Activated CD4-positive, alpha-beta T cell treated with anti-CD3 and anti-CD28 coated beads for 36 hours (primary cell): ENCODE measurements around the gene ARHGEF4. TPM values are rescaled to one million over a fixed set of nuclear protein-coding genes. Genes with fewer than 3 reads are reported as not detected.
"Not testable (repeated sequence)": the region's sequence is repeated elsewhere in the genome, so short reads cannot be mapped to it uniquely, and the experiment has no call there.

Source experiments
- ATAC-seq: fragments of 200-7000 bp; cut with Tn5 transposase; one replicate; pipeline ENCODE4 v1.10.0; 2021; ENCODE audit warnings: mild to moderate bottlenecking, moderate library complexity
- CTCF ChIA-PET: fragments of 350-600 bp; sonication (Branson Sonifier 250); formaldehyde crosslinking; loops from one replicate; lab custom pipeline; 2021; ENCODE audit warnings: antibody characterized with exemption; lab: Charles Lee
- POLR2A ChIA-PET: fragments of 350-600 bp; sonication (Branson Sonifier 250); formaldehyde crosslinking; loops from one replicate; lab custom pipeline; 2021; ENCODE audit warnings: antibody characterized with exemption, inconsistent platforms; lab: Charles Lee
- DNase-seq: peaks from one replicate; pipeline ENCODE4 v3.0.0-alpha.2; 2020
- H3K27ac Mint-ChIP-seq: one replicate; pipeline ENCODE4 v1.8.0; 2021; ENCODE audit warnings: mixed read lengths
- H3K27me3 Mint-ChIP-seq: one replicate; pipeline ENCODE4 v1.8.0; 2021; ENCODE audit warnings: mixed read lengths
- H3K36me3 Mint-ChIP-seq: one replicate; pipeline ENCODE4 v1.8.0; 2021; ENCODE audit warnings: low read depth, mixed read lengths
- H3K4me1 Mint-ChIP-seq: one replicate; pipeline ENCODE4 v1.8.0; 2021; ENCODE audit warnings: mixed read lengths
- H3K4me3 Mint-ChIP-seq: one replicate; pipeline ENCODE4 v1.8.0; 2021; ENCODE audit warnings: mild to moderate bottlenecking, moderate library complexity, mixed read lengths
- H3K9me3 Mint-ChIP-seq: one replicate; pipeline ENCODE4 v1.8.0; 2021; ENCODE audit warnings: low read depth, mixed read lengths
- intact Hi-C, 2 experiments: fragments of 100-400 bp; cut with DNase I in 1 of 2; cut with micrococcal nuclease in 1 of 2; formaldehyde crosslinking; loops; one replicate each; pipeline versions ENCODE4 v1.14.2 to v1.15.1; 2022 to 2024; cut with DNase I, micrococcal nuclease
- total RNA-seq, 2 experiments: library from RNA; stranded (reverse); gene quantifications; one replicate each; pipeline ENCODE4 v1.2.3, GENCODE V29; 2021

The ARHGEF4 gene
- total RNA-seq, 2 experiments from 2014 or later, result 1.2 to 1.9 TPM

DNA sequence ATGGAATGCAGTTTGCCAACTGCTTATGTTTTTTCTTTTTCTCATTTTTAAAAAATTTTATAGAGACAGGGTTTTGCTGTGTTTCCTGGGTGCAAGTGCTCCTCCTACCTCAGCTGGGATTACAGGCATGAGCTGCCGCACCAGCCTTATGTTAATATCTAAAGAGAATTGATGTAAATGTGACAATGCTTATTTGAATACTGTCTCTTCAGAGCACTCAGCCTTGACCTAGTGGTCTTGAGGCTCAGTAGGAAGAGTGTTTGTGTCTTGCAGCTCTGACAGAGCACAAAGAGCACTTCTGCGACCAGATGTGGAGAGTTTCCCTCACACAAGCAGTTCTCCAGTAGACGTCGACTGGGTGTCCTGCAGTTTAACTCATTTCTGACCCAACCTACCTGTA is 55.3 kb downstream of the ARHGEF4 start:
- DNase-seq, result no peak

DNA sequence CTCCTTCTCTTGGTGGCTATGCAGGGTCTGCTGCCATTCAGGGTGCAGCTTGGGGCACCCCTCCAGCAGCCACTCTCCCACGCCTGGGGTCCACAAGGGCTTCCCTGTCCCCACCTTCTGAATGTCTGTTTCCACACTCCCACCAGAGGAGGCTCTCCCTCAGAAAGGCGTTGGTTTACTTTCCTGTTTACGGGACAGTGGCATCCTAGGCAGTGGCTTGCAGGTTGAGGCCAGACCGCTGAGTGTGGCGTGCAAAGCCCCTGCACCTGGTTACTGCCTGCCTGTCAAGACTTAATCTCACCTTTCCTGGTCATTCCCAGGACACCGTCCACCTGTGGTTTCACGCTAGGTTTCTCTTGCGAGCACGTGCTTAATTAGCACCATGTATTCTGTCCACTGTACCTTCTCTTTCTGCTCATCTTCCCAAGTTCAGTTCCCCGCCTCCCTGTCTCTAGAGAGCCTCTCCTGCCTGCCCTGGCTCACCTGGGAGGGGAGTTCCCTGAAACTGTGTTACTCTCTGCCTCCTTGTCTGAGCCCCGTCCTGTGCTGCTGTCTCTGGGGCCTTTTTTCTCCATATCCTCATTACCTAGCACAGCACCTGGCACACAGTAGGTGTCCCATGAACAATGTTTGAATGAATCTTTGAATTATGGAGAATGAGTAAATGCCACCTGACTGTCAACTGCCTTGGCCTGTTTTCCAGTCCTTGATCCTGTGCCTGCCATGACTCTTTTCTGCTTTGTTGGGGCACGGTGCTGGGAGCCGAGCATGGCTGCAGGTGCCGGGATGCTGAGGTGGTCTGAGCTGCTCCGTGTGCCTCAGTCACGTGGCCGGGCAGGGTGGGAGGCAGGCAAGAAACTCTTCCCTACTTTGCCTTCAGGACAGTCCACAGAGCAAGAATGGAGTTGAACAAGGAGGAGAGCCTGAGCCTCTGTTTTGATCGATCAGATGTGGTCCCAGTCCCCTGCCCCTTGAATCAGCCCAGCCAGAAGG is 56.4 kb downstream of the ARHGEF4 start:
- Mint-ChIP-seq H3K9me3 (peaks cover 3% of the 10 kb centered on the region), H3K27ac (no peak overlapping the region), H3K4me1 (no peaks in the 10 kb centered on the region), H3K36me3 (no peaks in the 10 kb centered on the region), H3K27me3 (peaks cover 7% of the 10 kb centered on the region), H3K4me3 (no peak overlapping the region)
- CTCF ChIA-PET, result no interaction called here
- intact Hi-C loops, result no loop called here
- POLR2A ChIA-PET, result no interaction called here
- ATAC-seq (no peak), DNase-seq (no peak)

More for the DNA sequence above, 55.3 kb downstream of the ARHGEF4 start:
- H3K9me3 Mint-ChIP-seq, result peaks cover 3% of the 10 kb centered on the region
- H3K36me3 Mint-ChIP-seq, result no peaks in the 10 kb centered on the region
- ATAC-seq, result no peak
- peaks cover 7% of the 10 kb centered on the region for H3K27me3 Mint-ChIP-seq
- intact Hi-C loops, result no loop called here
- H3K4me3 Mint-ChIP-seq, result no peak overlapping the region
- no peaks in the 10 kb centered on the region for H3K4me1 Mint-ChIP-seq
- H3K27ac Mint-ChIP-seq, result no peak overlapping the region
- ChIA-PET CTCF (no interaction called here), POLR2A (no interaction called here)

DNA sequence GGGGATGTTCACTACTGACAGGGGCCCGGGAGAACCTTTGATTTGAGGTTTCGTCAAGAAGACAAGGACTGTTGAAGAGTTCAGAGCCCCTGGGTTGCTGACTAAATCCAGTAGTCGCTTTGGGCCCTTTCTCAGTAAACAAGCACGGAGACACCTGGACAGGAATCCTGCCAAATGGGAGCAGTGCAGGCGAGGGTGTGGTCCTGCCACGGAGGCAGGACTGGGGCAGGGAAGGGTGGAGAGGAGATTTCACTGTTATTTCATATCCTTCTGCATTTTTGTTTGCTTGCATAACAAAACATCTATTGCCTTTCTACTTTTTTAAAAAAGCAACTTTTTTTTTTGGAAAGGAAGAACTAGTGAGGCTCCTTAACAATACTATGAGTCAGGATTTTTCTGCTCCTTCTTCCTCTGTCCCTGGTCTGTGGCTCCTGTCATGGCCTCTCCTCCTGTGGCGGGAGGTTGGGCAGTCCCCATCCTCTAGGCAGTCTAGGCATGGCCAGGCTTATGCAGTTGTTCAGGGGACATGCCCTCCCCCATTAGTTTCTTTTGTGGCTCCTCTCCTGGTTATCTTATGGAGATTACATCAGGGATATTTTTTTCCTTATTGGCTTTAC is 57.7 kb downstream of the ARHGEF4 start:
- intact Hi-C loops, result no loop called here
- peaks cover 11% of the 10 kb centered on the region for H3K27me3 Mint-ChIP-seq
- H3K4me3 Mint-ChIP-seq, result no peak overlapping the region
- no peaks in the 10 kb centered on the region for H3K36me3 Mint-ChIP-seq
- ATAC-seq (no peak), DNase-seq (no peak)
- no peak overlapping the region for H3K27ac Mint-ChIP-seq
- CTCF ChIA-PET, result no interaction called here
- peaks cover 3% of the 10 kb centered on the region for H3K9me3 Mint-ChIP-seq
- POLR2A ChIA-PET, result no interaction called here
- H3K4me1 Mint-ChIP-seq, result no peaks in the 10 kb centered on the region

DNA sequence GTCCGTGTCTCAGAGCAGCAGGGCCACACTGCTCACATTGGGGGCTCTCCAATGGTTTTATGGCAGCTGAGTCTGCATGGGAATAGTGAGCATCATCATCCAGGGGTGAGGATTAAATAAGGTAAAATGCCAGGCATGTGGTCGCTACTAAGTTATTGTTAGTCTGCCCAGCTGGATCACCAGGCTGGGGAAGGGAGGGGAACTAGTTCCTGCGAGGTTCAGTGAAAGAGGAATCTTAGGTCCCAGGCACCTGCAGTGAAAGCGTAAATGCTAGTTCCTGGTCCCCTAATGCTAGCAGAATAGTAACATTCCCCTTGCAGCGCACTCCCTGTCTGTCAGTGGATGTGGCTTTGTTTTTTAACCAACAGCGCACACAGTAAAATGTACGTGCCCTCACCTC is 60.1 kb downstream of the ARHGEF4 start:
- peaks cover 3% of the 10 kb centered on the region for H3K9me3 Mint-ChIP-seq
- no peaks in the 10 kb centered on the region for H3K4me1 Mint-ChIP-seq
- ATAC-seq (no peak), DNase-seq (no peak)
- no peaks in the 10 kb centered on the region for H3K36me3 Mint-ChIP-seq
- POLR2A ChIA-PET, result no interaction called here
- no peak overlapping the region for H3K27ac Mint-ChIP-seq
- H3K4me3 Mint-ChIP-seq, result no peak overlapping the region
- CTCF ChIA-PET, result interaction anchor here (1.1 kb wide), 1 partner anchor 100 kb away, joined by 3 read pairs; no protein-coding TSS in a partner anchor
- intact Hi-C loops, result no loop called here
- H3K27me3 Mint-ChIP-seq, result peaks cover 10% of the 10 kb centered on the region

DNA sequence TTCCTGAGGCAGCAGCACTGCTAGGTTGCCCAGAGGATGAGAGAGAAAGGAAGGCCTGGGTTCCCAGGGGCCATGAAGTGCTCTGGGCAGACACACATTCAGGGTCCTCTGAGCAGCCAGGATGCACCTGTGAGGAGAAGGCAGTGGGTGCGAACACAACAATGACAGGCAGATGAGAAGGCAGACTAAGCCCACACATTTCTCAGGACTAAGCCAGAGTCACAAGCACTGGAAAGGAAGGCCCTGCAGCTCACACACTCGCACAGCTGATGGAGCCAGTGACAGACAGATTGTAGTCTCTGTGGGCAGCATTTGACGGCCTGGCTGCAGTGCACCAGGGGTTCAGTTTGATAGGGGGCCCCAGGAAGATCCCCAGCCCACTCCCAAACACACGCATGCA is 61.8 kb downstream of the ARHGEF4 start:
- ChIA-PET CTCF (no interaction called here), POLR2A (no interaction called here)
- Mint-ChIP-seq H3K27me3 (peaks cover 12% of the 10 kb centered on the region), H3K27ac (no peak overlapping the region), H3K4me3 (no peak overlapping the region), H3K9me3 (peaks cover 3% of the 10 kb centered on the region), H3K36me3 (no peaks in the 10 kb centered on the region), H3K4me1 (no peaks in the 10 kb centered on the region)
- no peak for DNase-seq
- ATAC-seq, result no peak
- intact Hi-C loops, result no loop called here

DNA sequence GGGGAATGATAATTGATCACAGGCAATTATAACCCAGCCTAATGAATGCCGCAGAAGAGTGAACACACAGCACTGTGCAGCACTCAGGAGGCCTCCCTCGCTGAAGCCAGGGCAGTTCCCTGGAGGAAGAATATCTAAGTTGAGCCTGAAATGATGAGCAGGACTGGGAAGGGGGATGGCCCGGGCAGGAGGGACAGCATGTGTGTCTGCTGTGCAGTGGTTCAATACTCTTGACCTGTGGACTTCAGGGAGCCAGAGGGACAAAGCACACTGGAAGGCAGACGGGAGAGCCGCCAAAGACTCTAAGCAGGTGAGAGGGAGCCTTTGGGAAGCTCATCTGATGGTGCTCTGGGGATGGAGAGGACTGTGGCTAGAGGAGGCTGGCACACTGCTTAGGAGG is 62.6 kb downstream of the ARHGEF4 start:
- Mint-ChIP-seq H3K36me3 (no peaks in the 10 kb centered on the region), H3K4me3 (no peak overlapping the region), H3K27ac (no peak overlapping the region), H3K9me3 (peaks cover 3% of the 10 kb centered on the region), H3K4me1 (no peaks in the 10 kb centered on the region), H3K27me3 (peaks cover 10% of the 10 kb centered on the region)
- DNase-seq (no peak), ATAC-seq (no peak)
- ChIA-PET POLR2A (interaction anchor here (0.6 kb wide), 1 partner anchor 151 kb away, joined by 3 read pairs; no protein-coding TSS in a partner anchor), CTCF (interaction anchor here (0.8 kb wide), 1 partner anchor 47 kb away, joined by 3 read pairs; no protein-coding TSS in a partner anchor)
- intact Hi-C loops, result no loop called here

DNA sequence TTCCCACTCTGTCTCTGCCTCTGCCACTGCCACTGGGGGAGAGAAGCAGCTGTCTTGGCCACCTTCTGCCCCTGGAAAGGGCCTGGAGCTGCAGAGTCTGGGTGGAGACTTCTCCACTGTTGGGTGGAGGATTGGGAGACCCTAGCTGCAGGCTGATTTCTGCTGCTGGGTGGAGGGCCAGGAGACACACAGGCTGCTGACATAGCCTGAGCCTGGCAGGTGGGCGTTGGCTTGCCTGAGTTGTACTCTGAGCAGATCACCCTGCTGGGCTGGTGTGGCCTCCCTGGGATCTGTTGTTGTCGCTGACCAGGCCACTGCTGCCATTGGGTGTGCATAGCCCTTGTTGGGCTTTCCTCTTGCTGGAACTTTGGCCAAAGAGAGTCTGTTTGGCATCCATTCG is 64.3 kb downstream of the ARHGEF4 start:
- Mint-ChIP-seq H3K36me3 (no peaks in the 10 kb centered on the region), H3K27ac (no peak overlapping the region), H3K27me3 (peaks cover 11% of the 10 kb centered on the region), H3K9me3 (no peaks in the 10 kb centered on the region), H3K4me1 (no peaks in the 10 kb centered on the region), H3K4me3 (no peak overlapping the region)
- ATAC-seq (no peak), DNase-seq (no peak)
- intact Hi-C loops, result no loop called here
- ChIA-PET CTCF (interaction anchor here (1.1 kb wide), 1 partner anchor 24 kb away, joined by 3 read pairs; no protein-coding TSS in a partner anchor), POLR2A (no interaction called here)

DNA sequence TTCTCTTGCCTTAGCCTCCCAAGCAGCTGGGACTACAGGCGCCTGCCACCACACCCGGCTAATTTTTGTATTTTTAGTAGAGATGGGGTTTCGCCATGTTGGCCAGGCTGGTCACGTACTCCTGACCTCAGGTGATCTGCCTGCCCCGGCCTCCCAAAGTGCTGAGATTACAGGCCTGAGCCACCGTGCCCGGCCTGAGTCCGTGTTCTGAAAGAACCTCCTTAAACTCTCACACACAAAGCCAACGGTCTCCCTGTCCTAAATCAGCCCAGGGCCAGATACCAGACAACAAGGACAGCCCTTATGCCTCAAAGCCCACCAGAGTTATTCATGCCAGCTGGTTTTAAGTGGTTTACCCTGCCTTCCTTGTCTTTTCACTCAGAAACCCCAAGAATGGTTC is 64.9 kb downstream of the ARHGEF4 start:
- ATAC-seq, POLR2A ChIA-PET, H3K4me1 Mint-ChIP-seq, DNase-seq, H3K36me3 Mint-ChIP-seq, H3K4me3 Mint-ChIP-seq, H3K27ac Mint-ChIP-seq, H3K9me3 Mint-ChIP-seq, intact Hi-C loops: not testable (repeated sequence)
- H3K27me3 Mint-ChIP-seq, result peaks cover 14% of the 10 kb centered on the region
- CTCF ChIA-PET, result interaction anchor here (1.0 kb wide), 1 partner anchor 104 kb away, joined by 4 read pairs; no protein-coding TSS in a partner anchor

DNA sequence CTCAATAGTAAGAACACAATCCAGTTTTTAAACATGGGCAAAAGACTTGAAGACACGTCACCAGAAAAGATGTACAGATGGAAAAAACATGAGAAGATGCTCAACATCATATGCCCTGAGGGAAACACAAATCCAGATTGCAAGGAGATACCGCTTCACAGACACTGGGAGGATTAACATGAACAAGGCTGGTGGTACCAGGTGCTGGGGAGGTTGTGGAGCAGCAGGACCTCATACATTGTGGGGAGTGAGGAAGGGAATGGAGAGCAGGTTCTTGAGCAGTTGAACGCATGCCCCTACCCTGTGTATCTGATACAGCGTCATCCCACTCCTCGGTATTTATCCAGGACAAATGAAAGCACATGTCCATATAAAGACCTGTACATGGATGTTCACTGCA is 72.1 kb downstream of the ARHGEF4 start:
- Mint-ChIP-seq H3K4me3 (no peak overlapping the region), H3K27me3 (peaks cover 21% of the 10 kb centered on the region), H3K9me3 (no peaks in the 10 kb centered on the region), H3K36me3 (no peaks in the 10 kb centered on the region), H3K27ac (no peak overlapping the region), H3K4me1 (no peaks in the 10 kb centered on the region)
- intact Hi-C loops, result no loop called here
- no peak for DNase-seq
- POLR2A ChIA-PET, result interaction anchor here (0.7 kb wide), 1 partner anchor 9 kb away, joined by 3 read pairs; no protein-coding TSS in a partner anchor
- no peak for ATAC-seq
- CTCF ChIA-PET, result no interaction called here

DNA sequence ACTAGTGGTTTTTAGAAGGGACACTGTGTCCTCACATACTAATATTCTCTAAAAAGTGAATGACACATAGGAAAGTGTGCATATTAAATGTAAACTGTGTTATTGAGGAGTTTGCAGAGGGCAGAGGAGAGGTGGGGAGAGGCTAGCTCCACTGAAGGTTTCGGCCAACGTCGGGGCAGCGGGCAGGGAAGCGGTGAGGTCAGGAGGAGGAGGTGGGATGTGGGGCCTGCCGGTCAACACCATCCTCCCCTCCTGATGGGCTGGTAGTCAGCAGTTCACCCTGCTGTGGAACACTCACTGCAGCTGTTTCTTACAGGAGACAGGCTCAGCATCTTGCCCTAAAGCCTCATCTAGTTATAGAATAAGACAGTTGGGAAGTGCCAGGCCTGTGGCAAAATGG is 74.2 kb downstream of the ARHGEF4 start:
- intact Hi-C loops, result no loop called here
- no peak overlapping the region for H3K4me3 Mint-ChIP-seq

DNA sequence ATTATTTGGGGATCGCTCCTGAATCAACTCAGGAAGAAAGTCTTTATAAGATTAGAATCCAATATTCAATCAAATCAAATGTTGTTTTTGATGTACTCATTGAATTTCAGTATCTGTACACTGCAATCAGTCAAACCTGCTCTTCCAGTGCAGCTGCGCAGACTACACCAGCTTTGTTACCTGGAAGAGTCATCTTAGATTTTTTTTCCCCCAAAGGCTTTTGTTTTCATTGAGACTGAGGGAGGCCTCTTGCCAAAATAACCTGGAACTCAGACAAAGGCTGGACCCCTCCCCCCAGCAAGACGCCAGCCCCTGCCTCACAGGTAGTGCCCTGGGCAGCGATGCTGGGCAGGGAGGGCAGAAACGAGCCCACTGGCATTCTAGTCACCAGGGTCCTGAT is 74.8 kb downstream of the ARHGEF4 start:
- H3K4me3 Mint-ChIP-seq, result no peak overlapping the region
- peaks cover 21% of the 10 kb centered on the region for H3K27me3 Mint-ChIP-seq
- ChIA-PET POLR2A (no interaction called here), CTCF (no interaction called here)
- no peak for DNase-seq
- H3K9me3 Mint-ChIP-seq, result no peaks in the 10 kb centered on the region
- no peak overlapping the region for H3K27ac Mint-ChIP-seq
- ATAC-seq, result no peak
- no peaks in the 10 kb centered on the region for H3K4me1 Mint-ChIP-seq
- no peaks in the 10 kb centered on the region for H3K36me3 Mint-ChIP-seq
- intact Hi-C loops, result no loop called here

More for the DNA sequence above, 74.2 kb downstream of the ARHGEF4 start:
- no peaks in the 10 kb centered on the region for H3K9me3 Mint-ChIP-seq
- no peaks in the 10 kb centered on the region for H3K4me1 Mint-ChIP-seq
- ChIA-PET POLR2A (interaction anchor here (0.6 kb wide), 1 partner anchor 26 kb away, joined by 10 read pairs; no protein-coding TSS in a partner anchor), CTCF (no interaction called here)
- no peak overlapping the region for H3K27ac Mint-ChIP-seq
- no peaks in the 10 kb centered on the region for H3K36me3 Mint-ChIP-seq
- no peak for DNase-seq
- H3K27me3 Mint-ChIP-seq, result peaks cover 21% of the 10 kb centered on the region
- no peak for ATAC-seq
